SU-DHL-6 (cell line): ENCODE data around the gene PARN.

ENCODE experiments used
- H2AFZ ChIP-seq: fragments of 200-600 bp; sonication (generic); 2 replicates; pipeline ENCODE4 v1.6.1; 2014; ENCODE audit warnings: low read depth, mild to moderate bottlenecking, moderate library complexity, mixed read lengths, antibody characterized with exemption, low read length; ENCODE audit not compliant: severe bottlenecking
- H3F3A ChIP-seq: fragments of 200-600 bp; shearing (Covaris generic); 2 replicates; pipeline ENCODE4 v1.6.0; 2016; ENCODE audit warnings: antibody characterized with exemption, mild to moderate bottlenecking; ENCODE audit not compliant: insufficient read depth
- H3K27ac ChIP-seq: fragments of 200-600 bp; sonication (generic); 2 replicates; pipeline ENCODE4 v1.5.1; 2016; ENCODE audit warnings: low read depth, mild to moderate bottlenecking, low read length, moderate library complexity, mixed read lengths
- H3K27me3 ChIP-seq: fragments of 200-600 bp; sonication (generic), shearing (Covaris generic); 2 replicates; pipeline ENCODE4 v1.6.0; 2014; ENCODE audit warnings: mild to moderate bottlenecking, low read length
- H3K36me3 ChIP-seq: fragments of 200-600 bp; sonication (generic); 2 replicates; pipeline ENCODE4 v1.6.1; 2014; ENCODE audit warnings: mild to moderate bottlenecking, low read length, mixed read lengths
- H3K4me2 ChIP-seq: fragments of 300-600, 200-600 bp; shearing (Covaris generic), sonication (generic); 2 replicates; pipeline ENCODE4 v1.6.0; 2014; ENCODE audit warnings: low read length, low read depth, mild to moderate bottlenecking; ENCODE audit not compliant: poor library complexity, severe bottlenecking
- H3K4me3 ChIP-seq: fragments of 200-600 bp; sonication (generic); 2 replicates; pipeline ENCODE4 v1.5.1; 2014; ENCODE audit warnings: antibody characterized with exemption, low read length, mild to moderate bottlenecking, mixed read lengths; ENCODE audit not compliant: insufficient read depth, poor library complexity, severe bottlenecking
- H3K79me2 ChIP-seq: fragments of 200-600 bp; sonication (generic); 2 replicates; pipeline ENCODE4 v1.6.1; 2014; ENCODE audit warnings: mild to moderate bottlenecking, low read length, moderate library complexity; ENCODE audit not compliant: insufficient read depth
- H3K9ac ChIP-seq: fragments of 200-600 bp; sonication (generic); 2 replicates; pipeline ENCODE4 v1.7.0; 2014; ENCODE audit warnings: mild to moderate bottlenecking, low read length
- H3K9me2 ChIP-seq: fragments of 200-600 bp; sonication (generic); replicated peaks from 2 replicates; pipeline ENCODE4 v1.6.1; 2014; ENCODE audit warnings: low read length; ENCODE audit not compliant: insufficient read depth
- H3K9me3 ChIP-seq: fragments of 200-600 bp; sonication (generic); 2 replicates; pipeline ENCODE4 v1.6.1; 2014; ENCODE audit warnings: low read length, mixed read lengths; ENCODE audit not compliant: insufficient read depth
- H4K20me1 ChIP-seq: fragments of 200-600 bp; sonication (generic); 2 replicates; pipeline ENCODE4 v1.6.1; 2014; ENCODE audit warnings: low read depth, mild to moderate bottlenecking, antibody characterized with exemption, low read length, moderate library complexity, mixed read lengths
- EZH2phosphoT487 ChIP-seq: fragments of 200-600 bp; sonication (generic), shearing (Covaris generic); conservative IDR thresholded peaks from 2 replicates; pipeline ENCODE4 v1.6.1; 2018; ENCODE audit warnings: mild to moderate bottlenecking, antibody characterized with exemption, low read length, moderate library complexity, mixed read lengths
- TF ChIP-seq, protein P1 (sequence below): fragments of 200-600 bp; sonication (generic); IDR thresholded peaks from one replicate; pipeline ENCODE4 v1.5.1; 2017; ENCODE audit warnings: antibody characterized with exemption, mild to moderate bottlenecking, low read length, moderate library complexity; ENCODE audit not compliant: insufficient read depth, poor library complexity, severe bottlenecking

Gene PARN

DNA sequence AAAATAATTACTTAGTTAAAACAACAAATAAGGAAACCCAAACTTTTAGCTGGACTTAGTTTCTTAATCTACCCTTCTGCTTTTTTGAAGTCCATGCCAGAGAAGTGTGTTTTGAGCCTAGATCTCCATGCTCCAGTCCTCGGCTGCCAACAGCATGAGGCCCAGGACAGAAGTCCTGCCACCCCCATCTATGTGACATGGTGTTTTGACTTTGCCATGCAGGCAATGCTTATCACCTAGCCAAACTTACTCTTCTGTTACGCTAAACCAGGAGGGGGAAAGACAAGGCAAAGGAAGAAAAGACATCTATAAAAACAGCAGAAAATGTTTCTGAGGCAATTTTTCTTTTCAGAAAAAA lies 119.5 kb downstream of the PARN start:
- H3K36me3 ChIP-seq = no peaks in the 10 kb centered on the region
- no peaks in the 10 kb centered on the region for H4K20me1 ChIP-seq
- H2AFZ ChIP-seq = no peak overlapping the region
- peaks cover 13% of the 10 kb centered on the region; the same call in 1 of the 2 replicates for H3K79me2 ChIP-seq
- no peak overlapping the region for H3K4me3 ChIP-seq
- H3K4me2 ChIP-seq = no peak overlapping the region
- H3F3A ChIP-seq = 0 out of 2 replicates have a peak, but pooled peaks cover 5% of the 10 kb centered on the region
- TF ChIP-seq EZH2phosphoT487 = no peak
- TF ChIP-seq, protein P1, sequence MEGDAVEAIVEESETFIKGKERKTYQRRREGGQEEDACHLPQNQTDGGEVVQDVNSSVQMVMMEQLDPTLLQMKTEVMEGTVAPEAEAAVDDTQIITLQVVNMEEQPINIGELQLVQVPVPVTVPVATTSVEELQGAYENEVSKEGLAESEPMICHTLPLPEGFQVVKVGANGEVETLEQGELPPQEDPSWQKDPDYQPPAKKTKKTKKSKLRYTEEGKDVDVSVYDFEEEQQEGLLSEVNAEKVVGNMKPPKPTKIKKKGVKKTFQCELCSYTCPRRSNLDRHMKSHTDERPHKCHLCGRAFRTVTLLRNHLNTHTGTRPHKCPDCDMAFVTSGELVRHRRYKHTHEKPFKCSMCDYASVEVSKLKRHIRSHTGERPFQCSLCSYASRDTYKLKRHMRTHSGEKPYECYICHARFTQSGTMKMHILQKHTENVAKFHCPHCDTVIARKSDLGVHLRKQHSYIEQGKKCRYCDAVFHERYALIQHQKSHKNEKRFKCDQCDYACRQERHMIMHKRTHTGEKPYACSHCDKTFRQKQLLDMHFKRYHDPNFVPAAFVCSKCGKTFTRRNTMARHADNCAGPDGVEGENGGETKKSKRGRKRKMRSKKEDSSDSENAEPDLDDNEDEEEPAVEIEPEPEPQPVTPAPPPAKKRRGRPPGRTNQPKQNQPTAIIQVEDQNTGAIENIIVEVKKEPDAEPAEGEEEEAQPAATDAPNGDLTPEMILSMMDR = no peak
- H3K27ac ChIP-seq = no peak overlapping the region
- no peaks in the 10 kb centered on the region for H3K9me3 ChIP-seq
- H3K27me3 ChIP-seq = no peaks in the 10 kb centered on the region
- no peak overlapping the region for H3K9ac ChIP-seq
- no peaks in the 10 kb centered on the region for H3K9me2 ChIP-seq

DNA sequence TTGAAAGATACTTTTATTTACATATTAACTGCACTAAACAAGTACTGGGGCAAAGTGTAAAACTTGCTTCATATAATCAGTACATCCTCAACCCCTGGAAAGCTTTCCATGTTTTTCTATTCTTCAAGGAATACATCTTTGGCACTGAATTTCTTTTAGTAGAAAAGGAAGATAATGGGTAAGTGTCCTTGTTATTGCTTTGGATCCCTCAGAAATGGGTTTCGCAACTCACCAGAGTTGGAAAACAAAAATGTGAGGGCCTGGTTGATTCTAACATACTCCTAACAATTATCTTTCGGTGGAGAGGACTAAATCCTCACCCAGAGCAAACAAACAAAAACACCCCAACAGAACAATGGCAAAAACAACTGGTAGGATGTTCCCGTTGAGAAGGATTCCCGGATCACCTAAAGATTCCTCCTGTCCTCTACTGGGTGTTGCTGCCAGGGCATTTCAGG lies 120.4 kb downstream of the PARN start:
- Histone ChIP-seq H3K27me3 (no peaks in the 10 kb centered on the region), H3K4me2 (no peak overlapping the region), H3K9ac (no peak overlapping the region), H3K27ac (no peak overlapping the region), H2AFZ (no peak overlapping the region), H3K9me2 (no peaks in the 10 kb centered on the region), H3K79me2 (peaks cover 8% of the 10 kb centered on the region; the same call in 1 of the 2 replicates), H3F3A (0 out of 2 replicates have a peak, but pooled peaks cover 5% of the 10 kb centered on the region), H3K9me3 (no peaks in the 10 kb centered on the region), H4K20me1 (no peaks in the 10 kb centered on the region), H3K4me3 (no peak overlapping the region), H3K36me3 (no peaks in the 10 kb centered on the region)
- TF ChIP-seq, protein P1 = no peak
- no peak for TF ChIP-seq EZH2phosphoT487

DNA sequence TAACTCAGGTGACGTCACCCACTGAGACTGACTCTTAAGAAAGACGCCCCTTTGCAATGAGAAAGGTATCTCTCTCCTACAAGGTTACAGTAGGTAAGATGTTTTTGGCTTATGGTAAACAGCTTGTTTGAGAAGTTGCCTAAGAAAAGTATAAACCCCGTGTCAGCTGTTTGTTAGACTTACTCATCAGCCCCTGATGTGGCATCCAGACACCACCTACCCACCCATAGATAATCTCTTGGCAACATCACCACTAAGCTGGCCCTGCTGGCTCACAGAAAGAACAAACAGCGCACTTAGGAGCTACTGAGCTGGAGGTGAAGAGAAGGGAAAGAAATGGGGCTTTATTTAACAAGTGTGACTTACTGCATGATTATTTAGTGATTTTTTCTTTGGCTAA lies 121.0 kb downstream of the PARN start:
- H3F3A ChIP-seq = 0 out of 2 replicates have a peak, but pooled peaks cover 5% of the 10 kb centered on the region
- H3K9ac ChIP-seq = no peak overlapping the region
- H3K4me3 ChIP-seq = no peak overlapping the region
- H3K4me2 ChIP-seq = no peak overlapping the region
- no peaks in the 10 kb centered on the region for H3K9me3 ChIP-seq
- H3K79me2 ChIP-seq = peaks cover 8% of the 10 kb centered on the region; the same call in 1 of the 2 replicates
- no peaks in the 10 kb centered on the region for H3K9me2 ChIP-seq
- H3K27me3 ChIP-seq = no peaks in the 10 kb centered on the region
- H2AFZ ChIP-seq = no peak overlapping the region
- TF ChIP-seq, protein P1 = no peak
- no peak for TF ChIP-seq EZH2phosphoT487
- H3K36me3 ChIP-seq = no peaks in the 10 kb centered on the region
- H3K27ac ChIP-seq = no peak overlapping the region
- no peaks in the 10 kb centered on the region for H4K20me1 ChIP-seq
